Right lobe of liver (tissue), 4 donors: Measurements from ENCODE around the gene TBC1D26.

Source experiments
- CTCF ChIP-seq, 4 donors: fragments of 200-600 bp in 3 of 4; fragments of 450-650 bp in 1 of 4; IDR thresholded peaks; one replicate each; pipeline versions ENCODE4 v1.5.1 to v1.8.0; 2016 to 2022; ENCODE audit warnings: antibody characterized with exemption in 4 of 4, mild to moderate bottlenecking in 2 of 4
- POLR2A ChIP-seq: fragments of 450-650 bp; IDR thresholded peaks from one replicate; pipeline ENCODE4 v1.6.1; 2017; ENCODE audit warnings: antibody characterized with exemption, mild to moderate bottlenecking
- donor health status: DM: no; HTN: no; CAD: no.
- donor health status: DM: no; HTN: no; CAD: no.
- donor health status: DM: no; HTN: yes; CAD: no.

- TF ChIP-seq CTCF (IDR thresholded peaks at IDR 0.05): no peak
- no peak for TF ChIP-seq POLR2A
These were observed 50.8 kb downstream of the TBC1D26 start for GRCh38 chr17:15782866-15783265.
